Duodenal mucosa (tissue), 2 donors: ENCODE results near the gene HS6ST3.

ENCODE experiments used
- H3K27ac ChIP-seq: one replicate; pipeline ENCODE4 v1.7.0; 2013; ENCODE audit warnings: low read depth, low read length
- H3K27me3 ChIP-seq, 2 donors: one replicate each; pipeline ENCODE4 v1.7.0; 2013; ENCODE audit warnings: low read length in 2 of 2, control low read depth in 1 of 2; ENCODE audit not compliant: insufficient read depth in 2 of 2, control insufficient read depth in 1 of 2
- H3K36me3 ChIP-seq, 2 donors: one replicate each; pipeline ENCODE4 v1.7.0; 2013; ENCODE audit warnings: low read length in 2 of 2, control low read depth in 1 of 2; ENCODE audit not compliant: insufficient read depth in 2 of 2, control insufficient read depth in 1 of 2
- H3K4me1 ChIP-seq, 2 donors: one replicate each; pipeline ENCODE4 v1.7.0; 2013; ENCODE audit warnings: low read length in 2 of 2, control low read depth in 1 of 2; ENCODE audit not compliant: insufficient read depth in 2 of 2, control insufficient read depth in 1 of 2
- H3K4me3 ChIP-seq, 2 donors: one replicate each; pipeline ENCODE4 v1.7.0; 2013; ENCODE audit warnings: low read length in 2 of 2, low read depth in 1 of 2
- H3K9ac ChIP-seq, 2 donors: one replicate each; pipeline ENCODE4 v1.7.0; 2013; ENCODE audit warnings: low read length in 2 of 2, low read depth in 1 of 2
- H3K9me3 ChIP-seq, 2 donors: one replicate each; pipeline ENCODE4 v1.7.0; 2013; ENCODE audit warnings: low read length in 2 of 2, control low read depth in 1 of 2; ENCODE audit not compliant: control insufficient read depth in 1 of 2

Gene HS6ST3

DNA sequence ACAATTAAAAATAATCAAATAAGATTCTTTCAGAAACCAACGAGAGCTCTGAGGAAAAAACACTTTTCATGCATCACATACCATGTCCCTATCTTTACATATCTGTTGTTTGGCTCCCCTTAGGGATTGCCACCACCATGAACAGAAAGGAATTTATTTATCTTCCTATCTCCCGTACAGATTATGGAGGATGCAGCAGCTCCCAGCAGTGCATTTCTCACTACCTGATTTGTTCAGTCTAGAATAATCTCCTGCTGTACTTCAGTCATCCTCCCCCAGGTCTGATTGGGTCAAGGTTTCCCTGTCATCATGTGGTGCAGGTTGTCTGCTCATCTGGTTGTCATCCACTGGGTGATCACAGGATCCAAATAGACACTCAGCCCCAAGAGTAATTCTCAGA lies 453.1 kb downstream of the HS6ST3 start:
- H3K9ac ChIP-seq = no peak overlapping the region
- H3K9me3 ChIP-seq = no peaks in the 10 kb centered on the region
- no peaks in the 10 kb centered on the region for H3K36me3 ChIP-seq
- no peaks in the 10 kb centered on the region for H3K4me1 ChIP-seq
- H3K4me3 ChIP-seq = no peak overlapping the region
- no peak overlapping the region for H3K27ac ChIP-seq
- H3K27me3 ChIP-seq = no peaks in the 10 kb centered on the region

DNA sequence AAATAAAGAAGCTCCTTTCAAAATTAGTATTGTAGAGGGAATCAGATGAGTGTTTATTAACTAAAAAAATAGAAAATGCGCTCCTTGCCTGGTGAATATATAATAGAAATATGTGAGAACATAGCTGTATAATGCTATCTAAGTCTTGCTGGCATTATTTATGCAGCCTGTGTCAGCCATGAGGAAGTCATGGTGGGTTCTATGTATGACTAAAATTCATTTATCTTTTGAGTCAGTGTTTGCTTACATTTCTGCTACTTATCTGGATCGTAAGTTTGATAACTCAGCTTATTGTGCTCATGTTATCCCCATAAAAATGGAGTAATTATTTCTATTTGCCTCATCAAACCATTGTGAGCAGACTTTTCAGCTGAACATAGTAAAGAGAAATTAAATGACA lies 455.1 kb downstream of the HS6ST3 start:
- Histone ChIP-seq H3K36me3 (no peaks in the 10 kb centered on the region), H3K4me1 (no peaks in the 10 kb centered on the region), H3K9me3 (no peaks in the 10 kb centered on the region), H3K27me3 (no peaks in the 10 kb centered on the region), H3K4me3 (no peak overlapping the region), H3K9ac (no peak overlapping the region), H3K27ac (no peak overlapping the region)

DNA sequence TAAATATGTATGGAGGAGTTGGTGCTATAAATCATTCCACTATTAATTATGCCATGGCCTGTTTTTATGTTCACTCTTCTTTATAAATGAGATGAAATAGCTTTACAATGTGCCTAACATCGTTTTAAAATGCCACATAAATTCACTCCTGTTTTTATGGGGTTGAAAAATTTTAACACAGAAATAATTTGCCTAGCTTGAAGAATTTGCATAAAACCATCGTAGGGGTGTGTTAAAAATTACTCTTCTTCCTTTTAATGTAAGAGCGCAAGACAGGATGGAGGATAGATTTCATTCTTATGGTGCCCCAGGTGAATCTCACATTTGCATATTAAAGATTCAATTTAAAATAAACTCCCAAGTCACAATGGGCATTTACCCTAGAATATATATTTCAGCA lies 456.6 kb downstream of the HS6ST3 start:
- Histone ChIP-seq H3K9me3 (no peaks in the 10 kb centered on the region), H3K9ac (no peak overlapping the region), H3K27me3 (no peaks in the 10 kb centered on the region), H3K27ac (no peak overlapping the region), H3K36me3 (no peaks in the 10 kb centered on the region), H3K4me1 (no peaks in the 10 kb centered on the region), H3K4me3 (no peak overlapping the region)

DNA sequence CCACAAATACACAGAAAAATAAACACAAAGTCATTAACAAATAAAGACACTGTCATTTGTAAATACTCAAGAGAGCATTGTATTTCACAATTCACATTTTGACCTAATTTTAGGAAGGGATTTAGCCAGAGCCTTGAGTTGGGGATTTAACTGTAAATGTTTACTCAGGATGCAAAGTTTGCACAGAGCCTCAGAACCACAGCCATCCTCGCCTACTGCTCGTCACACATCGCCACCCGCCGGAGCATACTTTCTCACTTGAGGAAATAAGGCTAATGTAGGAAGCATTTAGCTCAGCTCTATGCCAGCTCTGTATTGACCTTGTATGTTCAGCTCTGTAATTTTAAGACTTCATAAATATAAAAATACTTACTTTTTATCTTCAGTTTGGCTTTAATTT lies 461.6 kb downstream of the HS6ST3 start:
- Histone ChIP-seq H3K9me3 (no peaks in the 10 kb centered on the region), H3K4me3 (no peak overlapping the region), H3K9ac (no peak overlapping the region), H3K4me1 (no peaks in the 10 kb centered on the region), H3K36me3 (no peaks in the 10 kb centered on the region), H3K27me3 (no peaks in the 10 kb centered on the region), H3K27ac (no peak overlapping the region)

DNA sequence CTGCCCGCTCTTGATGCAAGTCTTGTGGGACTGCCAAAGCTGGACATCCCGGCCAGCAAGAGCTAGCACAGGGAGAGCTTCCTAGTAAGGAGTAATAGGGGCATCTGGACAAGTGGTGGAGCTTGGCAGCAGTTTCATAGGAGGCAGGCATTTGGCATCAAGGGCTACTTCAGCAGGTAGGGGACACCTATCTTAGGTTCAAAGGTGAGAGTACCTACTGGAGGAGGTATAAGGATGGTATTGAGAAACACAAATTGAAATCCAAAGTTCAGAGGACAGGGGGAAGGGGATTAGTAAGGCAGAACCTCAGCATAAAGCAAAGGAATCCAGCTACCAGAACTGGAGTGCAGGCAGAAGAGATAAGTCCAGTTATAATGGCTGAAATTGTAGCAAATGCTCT lies 462.7 kb downstream of the HS6ST3 start:
- Histone ChIP-seq H3K9ac (no peak overlapping the region), H3K9me3 (no peaks in the 10 kb centered on the region), H3K36me3 (no peaks in the 10 kb centered on the region), H3K4me1 (no peaks in the 10 kb centered on the region), H3K4me3 (no peak overlapping the region), H3K27me3 (no peaks in the 10 kb centered on the region), H3K27ac (no peak overlapping the region)

DNA sequence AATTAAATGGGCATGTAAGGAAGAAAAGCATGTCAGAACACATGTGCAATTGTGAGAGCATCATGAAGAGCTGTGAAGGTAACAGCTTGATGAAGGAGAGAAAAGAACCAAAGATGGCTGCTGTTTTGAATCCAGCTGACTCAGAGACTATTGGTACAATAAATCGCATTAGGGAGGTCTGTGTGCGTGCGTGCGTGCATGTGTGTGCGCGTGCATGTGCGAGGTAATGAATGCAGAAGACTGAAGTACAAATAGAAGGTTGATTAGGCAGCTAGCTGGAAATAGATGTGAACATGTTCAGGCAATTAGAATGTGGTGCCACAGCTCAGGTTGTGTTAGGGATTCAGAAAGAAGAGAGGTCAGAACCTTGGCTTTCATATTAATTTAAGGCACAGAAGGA lies 463.9 kb downstream of the HS6ST3 start:
- Histone ChIP-seq H3K9me3 (no peaks in the 10 kb centered on the region), H3K27me3 (no peaks in the 10 kb centered on the region), H3K4me1 (no peaks in the 10 kb centered on the region), H3K27ac (no peak overlapping the region), H3K4me3 (no peak overlapping the region), H3K36me3 (no peaks in the 10 kb centered on the region), H3K9ac (no peak overlapping the region)

DNA sequence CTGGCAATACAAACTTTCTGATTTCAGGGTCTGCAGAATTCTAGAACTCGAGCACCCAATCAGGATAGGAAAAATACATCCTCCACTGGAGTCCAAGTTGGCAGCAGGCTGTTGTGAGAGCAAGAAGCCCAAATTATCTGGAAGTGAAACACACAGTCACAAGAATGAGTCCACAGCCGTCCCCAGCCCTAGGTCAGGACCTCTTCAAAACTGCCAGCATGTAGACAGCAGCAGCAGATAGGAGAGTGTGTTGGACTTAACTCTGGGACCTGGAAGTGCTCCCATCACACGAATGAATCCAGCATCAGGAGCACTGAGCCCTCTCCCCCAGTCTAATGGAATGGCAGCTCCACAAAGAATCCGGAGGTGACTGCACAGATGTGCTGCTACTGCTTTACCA lies 483.7 kb downstream of the HS6ST3 start:
- Histone ChIP-seq H3K4me1 (no peaks in the 10 kb centered on the region), H3K27ac (no peak overlapping the region), H3K9ac (no peak overlapping the region), H3K27me3 (no peaks in the 10 kb centered on the region), H3K4me3 (no peak overlapping the region), H3K9me3 (no peaks in the 10 kb centered on the region), H3K36me3 (no peaks in the 10 kb centered on the region)

DNA sequence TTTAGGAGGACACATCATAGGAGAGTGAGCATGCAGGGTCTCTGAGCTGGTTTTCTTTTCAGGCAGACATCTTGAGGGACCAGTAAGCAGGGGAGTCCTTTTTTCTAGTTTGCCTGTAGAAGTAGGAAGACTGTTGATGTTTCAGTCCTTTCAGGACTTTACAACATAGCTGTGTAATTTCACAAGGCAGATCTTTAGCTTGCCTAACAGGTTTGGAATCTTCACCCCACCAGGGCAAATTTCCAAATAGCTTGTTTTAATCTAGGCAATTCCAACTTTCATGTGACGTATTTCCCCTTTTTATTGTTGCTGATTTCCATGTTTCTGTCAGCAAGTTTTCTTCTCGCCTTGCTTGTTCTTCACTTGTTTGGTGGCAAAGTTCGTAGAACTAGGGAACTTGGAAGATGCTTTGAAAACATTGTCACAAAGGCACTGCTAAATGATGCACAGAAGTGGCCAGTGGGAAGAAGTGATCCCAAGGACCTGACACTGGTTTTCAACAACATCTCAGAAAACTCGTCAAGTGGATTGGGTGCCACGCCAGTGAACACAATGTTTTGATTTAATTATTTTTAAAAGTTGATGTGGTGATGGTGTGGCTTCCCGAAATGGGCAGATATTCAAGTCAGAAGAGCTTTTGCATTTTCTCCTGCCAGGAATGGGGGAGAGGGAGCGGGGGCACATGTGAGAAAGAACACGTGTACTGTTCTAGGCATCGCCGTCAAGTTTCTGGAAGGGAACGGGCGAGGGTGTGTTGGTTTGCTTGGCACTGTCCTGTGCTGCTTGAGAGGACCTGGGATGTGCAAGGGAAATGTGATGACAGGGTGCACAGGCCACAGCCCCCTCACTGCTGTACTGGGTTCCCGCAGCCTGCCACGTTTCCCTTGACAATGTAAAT lies 485.8 kb downstream of the HS6ST3 start:
- Histone ChIP-seq H3K4me1 (no peaks in the 10 kb centered on the region), H3K27ac (no peak overlapping the region), H3K27me3 (no peaks in the 10 kb centered on the region), H3K9me3 (no peaks in the 10 kb centered on the region), H3K36me3 (no peaks in the 10 kb centered on the region), H3K4me3 (no peak overlapping the region), H3K9ac (no peak overlapping the region)

DNA sequence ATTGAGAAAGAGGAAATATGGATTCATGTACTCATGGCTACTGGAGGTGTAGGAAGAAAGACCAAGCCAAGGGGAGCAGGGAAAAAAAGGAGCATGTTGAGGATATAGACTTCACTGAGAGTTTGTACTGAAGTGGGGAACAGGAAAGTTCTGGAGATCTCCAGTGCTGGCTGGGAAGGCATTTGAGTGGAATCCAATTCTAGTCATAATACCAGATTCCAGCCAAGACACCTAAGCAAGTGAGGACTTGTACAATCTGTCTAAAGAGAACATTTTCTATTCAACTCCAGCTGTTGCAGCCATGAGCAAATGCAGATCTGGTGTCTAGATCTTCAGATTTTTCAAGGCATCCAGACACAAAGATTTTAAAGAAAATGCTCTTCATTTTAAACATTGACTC lies 491.8 kb downstream of the HS6ST3 start:
- H3K27me3 ChIP-seq = no peaks in the 10 kb centered on the region
- no peak overlapping the region for H3K4me3 ChIP-seq
- no peaks in the 10 kb centered on the region for H3K36me3 ChIP-seq
- H3K9ac ChIP-seq = no peak overlapping the region
- no peak overlapping the region for H3K27ac ChIP-seq
- H3K9me3 ChIP-seq = no peaks in the 10 kb centered on the region
- H3K4me1 ChIP-seq = no peaks in the 10 kb centered on the region

DNA sequence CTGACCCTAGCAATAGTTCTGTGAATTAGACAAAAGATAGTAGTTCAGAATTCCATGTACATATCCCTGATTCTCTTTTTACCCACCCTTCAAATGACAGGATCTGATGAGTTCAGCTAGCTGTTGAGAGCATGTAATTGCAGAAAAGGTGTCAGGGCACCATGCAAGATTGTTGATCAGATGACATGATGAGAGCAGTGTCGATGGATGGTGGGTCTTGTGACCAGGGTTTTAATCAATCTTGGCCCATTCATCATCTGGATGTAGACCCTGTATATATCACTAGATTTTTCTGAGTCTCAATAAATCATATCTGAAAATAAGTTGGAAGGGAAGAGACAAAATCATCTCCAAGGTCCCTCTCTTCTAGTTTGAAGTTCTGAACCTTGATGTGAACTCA lies 525.3 kb downstream of the HS6ST3 start:
- Histone ChIP-seq H3K4me3 (no peak overlapping the region), H3K9ac (no peak overlapping the region), H3K27me3 (no peaks in the 10 kb centered on the region), H3K4me1 (no peaks in the 10 kb centered on the region), H3K36me3 (no peaks in the 10 kb centered on the region), H3K9me3 (no peaks in the 10 kb centered on the region), H3K27ac (no peak overlapping the region)
